Type B pancreatic cell (in vitro differentiated cells): ENCODE results near the gene IFNK. TPM values are rescaled to one million over a fixed set of nuclear protein-coding genes. Genes with fewer than 3 reads are reported as not detected.
"Not testable (repeated sequence)": the region's sequence is repeated elsewhere in the genome, so short reads cannot be mapped to it uniquely, and the experiment has no call there.

Source experiments
- DNase-seq: peaks from one replicate; pipeline ENCODE4 v3.0.0; 2021; ENCODE audit warnings: mixed read lengths; ENCODE audit not compliant: unreplicated experiment; ENCODE audit errors: extremely low spot score
- H3K27ac Mint-ChIP-seq: 2 replicates; pipeline ENCODE4 v1.8.0; 2021; ENCODE audit warnings: mild to moderate bottlenecking, mixed read lengths
- H3K27me3 Mint-ChIP-seq: 2 replicates; pipeline ENCODE4 v1.8.0; 2021; ENCODE audit warnings: mixed read lengths
- H3K36me3 Mint-ChIP-seq: 2 replicates; pipeline ENCODE4 v1.8.0; 2021; ENCODE audit warnings: mixed read lengths
- H3K4me1 Mint-ChIP-seq: one replicate; pipeline ENCODE4 v1.8.0; 2021; ENCODE audit warnings: mixed read lengths; ENCODE audit not compliant: unreplicated experiment
- H3K4me3 Mint-ChIP-seq: 2 replicates; pipeline ENCODE4 v1.8.0; 2021; ENCODE audit warnings: mild to moderate bottlenecking, mixed read lengths
- H3K9me3 Mint-ChIP-seq: 2 replicates; pipeline ENCODE4 v1.8.0; 2021; ENCODE audit warnings: mixed read lengths
- CTCF ChIP-seq: fragments of 200-600 bp; sonication (generic); conservative IDR thresholded peaks from 2 replicates; pipeline ENCODE4 v1.5.0; 2021; ENCODE audit warnings: antibody characterized with exemption, mild to moderate bottlenecking
- total RNA-seq: library from RNA; stranded (reverse); gene quantifications from 2 replicates; pipeline ENCODE4 v1.2.1, GENCODE V29; 2021; ENCODE audit warnings: low replicate concordance

Gene IFNK
- total RNA-seq, 1 donor from 2014 or later = not detected

- no peak overlapping the region for H3K4me3 Mint-ChIP-seq
- no peak overlapping the region for H3K27ac Mint-ChIP-seq
- peaks cover 32% of the 10 kb centered on the region for H3K4me1 Mint-ChIP-seq
- no peaks in the 10 kb centered on the region for H3K27me3 Mint-ChIP-seq
- no peak for DNase-seq
- peaks cover 24% of the 10 kb centered on the region for H3K36me3 Mint-ChIP-seq
- H3K9me3 Mint-ChIP-seq = no peaks in the 10 kb centered on the region
- TF ChIP-seq CTCF = no peak
Observed at GRCh38 chr9:27499451-27499850, 24.6 kb upstream of the IFNK start.

GRCh38 chr9:27500902-27501301 lies 23.2 kb upstream of the IFNK start:
- not testable (repeated sequence) for H3K9me3 Mint-ChIP-seq, H3K27me3 Mint-ChIP-seq, H3K4me3 Mint-ChIP-seq, H3K27ac Mint-ChIP-seq, DNase-seq
- Mint-ChIP-seq H3K36me3 (peaks cover 28% of the 10 kb centered on the region), H3K4me1 (peaks cover 31% of the 10 kb centered on the region)

DNA sequence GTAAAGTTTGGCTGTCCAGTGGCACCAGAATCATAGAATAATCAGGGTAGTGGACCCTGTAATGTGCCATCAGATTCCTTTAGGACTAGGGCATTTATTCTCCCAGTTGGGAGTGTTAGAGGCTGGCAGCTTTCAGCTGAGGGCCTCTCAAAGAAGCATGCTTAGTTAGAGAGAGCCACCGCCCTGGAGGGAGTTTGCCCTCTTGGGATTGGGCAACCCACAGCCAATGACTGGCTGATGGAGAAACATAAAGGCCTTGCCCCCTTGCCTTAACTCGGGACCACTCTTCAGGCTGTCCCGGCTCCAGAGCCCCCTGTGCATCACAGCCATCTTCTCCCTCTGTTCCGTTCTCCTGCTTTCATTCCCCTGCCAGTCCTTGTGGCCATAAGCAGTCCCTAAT lies 20.5 kb upstream of the IFNK start:
- TF ChIP-seq CTCF = no peak
- H3K27me3 Mint-ChIP-seq = no peaks in the 10 kb centered on the region
- no peak overlapping the region for H3K27ac Mint-ChIP-seq
- no peak for DNase-seq
- no peaks in the 10 kb centered on the region for H3K9me3 Mint-ChIP-seq
- peaks cover 39% of the 10 kb centered on the region for H3K36me3 Mint-ChIP-seq
- peaks cover 12% of the 10 kb centered on the region for H3K4me1 Mint-ChIP-seq
- no peak overlapping the region for H3K4me3 Mint-ChIP-seq

- H3K27ac Mint-ChIP-seq = no peak overlapping the region
- H3K9me3 Mint-ChIP-seq = no peaks in the 10 kb centered on the region
- TF ChIP-seq CTCF = no peak
- no peaks in the 10 kb centered on the region for H3K27me3 Mint-ChIP-seq
- H3K4me3 Mint-ChIP-seq = no peak overlapping the region
- H3K36me3 Mint-ChIP-seq = peaks cover 45% of the 10 kb centered on the region
- H3K4me1 Mint-ChIP-seq = peaks cover 12% of the 10 kb centered on the region
- DNase-seq = no peak
Observed at GRCh38 chr9:27504259-27504658, 19.8 kb upstream of the IFNK start.

GRCh38 chr9:27505744-27506161 lies 18.3 kb upstream of the IFNK start:
- peaks cover 41% of the 10 kb centered on the region for H3K36me3 Mint-ChIP-seq
- H3K27me3 Mint-ChIP-seq = no peaks in the 10 kb centered on the region
- H3K4me1 Mint-ChIP-seq = peaks cover 9% of the 10 kb centered on the region
- H3K9me3 Mint-ChIP-seq = no peaks in the 10 kb centered on the region
- H3K27ac Mint-ChIP-seq = no peak overlapping the region
- DNase-seq = no peak
- no peak overlapping the region for H3K4me3 Mint-ChIP-seq
- no peak for TF ChIP-seq CTCF

DNA sequence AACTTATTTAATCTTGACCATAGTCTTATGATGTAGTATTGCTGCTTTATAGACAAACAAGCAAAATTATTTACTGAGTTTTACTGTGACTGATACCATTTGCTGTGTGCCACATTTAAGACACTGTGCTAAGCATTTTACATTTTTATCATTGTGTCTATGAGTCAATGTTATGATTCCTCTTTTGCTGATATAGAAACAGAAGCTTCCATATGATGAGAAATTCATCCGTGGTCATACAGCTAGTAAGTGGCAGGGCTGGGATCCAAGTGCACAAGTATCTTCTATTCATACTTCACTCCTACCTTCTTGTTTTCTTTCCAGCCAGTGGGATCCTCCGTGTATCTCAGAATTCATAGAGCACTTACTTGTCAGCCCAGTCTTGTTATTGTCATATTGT lies 17.1 kb upstream of the IFNK start:
- H3K27ac Mint-ChIP-seq = no peak overlapping the region
- no peak for DNase-seq
- no peak for TF ChIP-seq CTCF
- no peaks in the 10 kb centered on the region for H3K27me3 Mint-ChIP-seq
- peaks cover 6% of the 10 kb centered on the region for H3K4me1 Mint-ChIP-seq
- no peak overlapping the region for H3K4me3 Mint-ChIP-seq
- no peaks in the 10 kb centered on the region for H3K9me3 Mint-ChIP-seq
- H3K36me3 Mint-ChIP-seq = peaks cover 32% of the 10 kb centered on the region
